CD14-positive monocyte (primary cell): ENCODE results near the gene NR4A2. TPM values are rescaled to one million over a fixed set of nuclear protein-coding genes. Genes with fewer than 3 reads are reported as not detected.

ENCODE experiments used
- DNase-seq, 3 donors: peaks; one replicate each; pipeline ENCODE4 v3.0.0-alpha.2; 2011 to 2022
- H2AFZ ChIP-seq: 2 replicates; pipeline ENCODE4 v1.6.0; 2012; ENCODE audit warnings: mild to moderate bottlenecking, low read depth, low read length, inconsistent platforms; ENCODE audit not compliant: insufficient read depth, poor library complexity, severe bottlenecking
- H3K27ac ChIP-seq, 2 donors: 1 replicate in 1 of 2; 2 replicates in 1 of 2; pipeline ENCODE4 v1.5.1; 2012 to 2013; ENCODE audit warnings: low read length in 2 of 2, control low read depth in 1 of 2, inconsistent platforms in 1 of 2, low read depth in 1 of 2, mild to moderate bottlenecking in 1 of 2
- H3K27me3 ChIP-seq, 2 donors: one replicate each; pipeline versions ENCODE4 v1.6.0 to v1.6.1; 2011 to 2013; ENCODE audit warnings: low read length in 2 of 2; ENCODE audit not compliant: control insufficient read depth in 2 of 2, insufficient read depth in 2 of 2
- H3K36me3 ChIP-seq, 2 donors: replicated peaks in 1 of 2; 1 replicate in 1 of 2; 2 replicates in 1 of 2; pipeline versions ENCODE4 v1.5.1 to v1.6.1; 2012 to 2013; ENCODE audit warnings: low read length in 2 of 2, control low read depth in 1 of 2, inconsistent platforms in 1 of 2, mild to moderate bottlenecking in 1 of 2; ENCODE audit not compliant: insufficient read depth in 2 of 2, control insufficient read depth in 1 of 2
- H3K4me1 ChIP-seq, 2 donors: 1 replicate in 1 of 2; 2 replicates in 1 of 2; pipeline versions ENCODE4 v1.5.1 to v1.6.1; 2012 to 2013; ENCODE audit warnings: low read length in 2 of 2, control low read depth in 1 of 2, inconsistent platforms in 1 of 2, mild to moderate bottlenecking in 1 of 2, moderate library complexity in 1 of 2; ENCODE audit not compliant: insufficient read depth in 2 of 2, control insufficient read depth in 1 of 2
- H3K4me2 ChIP-seq: replicated peaks from 2 replicates; pipeline ENCODE3; 2012; ENCODE audit warnings: low read length, moderate library complexity, mild to moderate bottlenecking; ENCODE audit not compliant: poor library complexity, severe bottlenecking; ENCODE audit errors: extremely low read depth
- H3K4me3 ChIP-seq, 3 experiments: fragments of 200-600 bp in 1 of 3; sonication (generic) in 1 of 3; replicated peaks in 1 of 3; 1 replicate in 2 of 3; 2 replicates in 1 of 3; pipeline ENCODE4 v1.5.1; 2011 to 2013; ENCODE audit warnings: low read length in 3 of 3, mild to moderate bottlenecking in 3 of 3, control low read depth in 2 of 3, low read depth in 2 of 3, inconsistent platforms in 1 of 3, moderate library complexity in 1 of 3
- H3K79me2 ChIP-seq: 2 replicates; pipeline ENCODE4 v1.6.0; 2012; ENCODE audit warnings: mild to moderate bottlenecking, control low read depth, inconsistent platforms, low read length, moderate library complexity; ENCODE audit not compliant: insufficient read depth
- H3K9ac ChIP-seq: 2 replicates; pipeline ENCODE4 v1.6.0; 2017; ENCODE audit warnings: low read length, mild to moderate bottlenecking; ENCODE audit not compliant: insufficient read depth, poor library complexity, severe bottlenecking
- H3K9me3 ChIP-seq, 2 donors: replicated peaks in 1 of 2; 1 replicate in 1 of 2; 2 replicates in 1 of 2; pipeline versions ENCODE4 v1.5.1 to v1.6.1; 2012 to 2013; ENCODE audit warnings: low read length in 2 of 2, control low read depth in 1 of 2; ENCODE audit not compliant: control insufficient read depth in 1 of 2, insufficient read depth in 1 of 2
- H4K20me1 ChIP-seq: 2 replicates; pipeline ENCODE4 v1.6.0; 2012; ENCODE audit warnings: mild to moderate bottlenecking, low read length, control low read depth, moderate library complexity; ENCODE audit not compliant: insufficient read depth
- H3K27ac Mint-ChIP-seq, 7 donors: one replicate each; pipeline ENCODE4 v1.8.0; 2020; ENCODE audit warnings: mild to moderate bottlenecking in 7 of 7, mixed read lengths in 7 of 7, moderate library complexity in 6 of 7, inconsistent platforms in 2 of 7
- H3K27me3 Mint-ChIP-seq, 3 donors: one replicate each; pipeline ENCODE4 v1.8.0; 2021 to 2022; ENCODE audit warnings: low read depth in 3 of 3, mild to moderate bottlenecking in 3 of 3, mixed read lengths in 3 of 3, moderate library complexity in 3 of 3, inconsistent platforms in 1 of 3
- H3K36me3 Mint-ChIP-seq, 2 donors: one replicate each; pipeline ENCODE4 v1.8.0; 2020; ENCODE audit warnings: mixed read lengths in 2 of 2, inconsistent platforms in 1 of 2, mild to moderate bottlenecking in 1 of 2
- H3K4me1 Mint-ChIP-seq: one replicate; pipeline ENCODE4 v1.8.0; 2020; ENCODE audit warnings: mild to moderate bottlenecking, mixed read lengths
- H3K4me3 Mint-ChIP-seq, 2 donors: one replicate each; pipeline ENCODE4 v1.8.0; 2020; ENCODE audit warnings: mild to moderate bottlenecking in 2 of 2, mixed read lengths in 2 of 2, moderate library complexity in 1 of 2
- H3K9me3 Mint-ChIP-seq, 7 donors: one replicate each; pipeline ENCODE4 v1.8.0; 2020 to 2022; ENCODE audit warnings: mixed read lengths in 7 of 7, mild to moderate bottlenecking in 6 of 7, moderate library complexity in 6 of 7, inconsistent platforms in 2 of 7
- WGBS: methylation state at CpG from one replicate; pipeline ENCODE4 v1.1.5; 2013; ENCODE audit warnings: missing lambda C conversion rate; ENCODE audit not compliant: insufficient coverage; 5-methylcytosine and 5-hydroxymethylcytosine counted together
- intact Hi-C, 2 donors: fragments of 100-400 bp; cut with micrococcal nuclease; formaldehyde crosslinking; loops; one replicate each; pipeline versions ENCODE4 v1.15.0 to v1.15.1; 2023
- polyA plus RNA-seq, 3 donors: library from polyadenylated mRNA; depleted of rRNA in 1 of 3; unstranded in 2 of 3; stranded (reverse) in 1 of 3; fragments of 300-500 nt in 2 of 3; fragments of >200 nt in 1 of 3; fragmentation: Illumina TruSeq in 2 of 3; gene quantifications; 1 replicate in 2 of 3; 2 replicates in 1 of 3; pipeline ENCODE4 v1.2.3, GENCODE V29; 2012 to 2021
- TF ChIP-seq, protein P1 (sequence below): fragments of 200-600 bp; IDR thresholded peaks from one replicate; pipeline ENCODE4 v1.8.0; 2022; ENCODE audit warnings: antibody characterized with exemption, mild to moderate bottlenecking

NR4A2 gene
- polyA plus RNA-seq, 3 donors: 12.1 to 213 (median 21.6) TPM

DNA sequence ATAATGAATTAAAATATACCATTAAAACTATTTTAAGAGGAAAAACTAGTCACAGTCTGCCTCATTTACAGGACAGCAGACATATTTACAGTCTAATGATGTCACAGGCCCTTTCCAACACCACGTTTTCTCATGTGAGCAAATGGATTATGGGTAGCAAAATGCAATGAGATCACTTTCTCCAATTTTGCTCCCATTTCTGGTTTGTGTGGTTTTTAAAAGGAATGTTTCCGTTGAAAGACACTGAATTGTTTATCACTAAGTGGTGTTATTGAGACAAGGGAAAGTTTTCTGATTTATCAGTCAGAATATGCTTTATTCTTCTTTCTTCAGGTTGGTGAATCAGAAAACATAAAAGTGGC lies 11.4 kb upstream of the NR4A2 start:
- peaks cover 33% of the 10 kb centered on the region for H3K4me1 Mint-ChIP-seq
- H3K27ac Mint-ChIP-seq: no peak overlapping the region
- H3K9ac ChIP-seq: no peak overlapping the region
- no peaks in the 10 kb centered on the region for H3K36me3 ChIP-seq
- no peak overlapping the region for H2AFZ ChIP-seq
- peaks cover 12% of the 10 kb centered on the region for H3K79me2 ChIP-seq
- no peaks in the 10 kb centered on the region for H3K9me3 ChIP-seq
- peak overlapping the region in 1 of 2 donors; percentile 41 for H3K4me3 Mint-ChIP-seq
- no peak for DNase-seq
- intact Hi-C loops: loop anchor here (2.0 kb wide), 2 partner anchors 53 to 57 kb away; no protein-coding TSS in a partner anchor
- H3K4me3 ChIP-seq: no peak overlapping the region
- H3K4me1 ChIP-seq: peaks cover 25 to 31% of the 10 kb centered on the region in 2 donors
- H3K4me2 ChIP-seq: no peak overlapping the region
- WGBS: no CpG with 5 or more reads among the region's 2 CpGs
- H3K9me3 Mint-ChIP-seq: peaks cover 0 to 2% (median 0%) of the 10 kb centered on the region in 7 donors
- H3K27me3 Mint-ChIP-seq: peaks cover 0 to 4% (median 3%) of the 10 kb centered on the region in 3 donors
- TF ChIP-seq, protein P1, sequence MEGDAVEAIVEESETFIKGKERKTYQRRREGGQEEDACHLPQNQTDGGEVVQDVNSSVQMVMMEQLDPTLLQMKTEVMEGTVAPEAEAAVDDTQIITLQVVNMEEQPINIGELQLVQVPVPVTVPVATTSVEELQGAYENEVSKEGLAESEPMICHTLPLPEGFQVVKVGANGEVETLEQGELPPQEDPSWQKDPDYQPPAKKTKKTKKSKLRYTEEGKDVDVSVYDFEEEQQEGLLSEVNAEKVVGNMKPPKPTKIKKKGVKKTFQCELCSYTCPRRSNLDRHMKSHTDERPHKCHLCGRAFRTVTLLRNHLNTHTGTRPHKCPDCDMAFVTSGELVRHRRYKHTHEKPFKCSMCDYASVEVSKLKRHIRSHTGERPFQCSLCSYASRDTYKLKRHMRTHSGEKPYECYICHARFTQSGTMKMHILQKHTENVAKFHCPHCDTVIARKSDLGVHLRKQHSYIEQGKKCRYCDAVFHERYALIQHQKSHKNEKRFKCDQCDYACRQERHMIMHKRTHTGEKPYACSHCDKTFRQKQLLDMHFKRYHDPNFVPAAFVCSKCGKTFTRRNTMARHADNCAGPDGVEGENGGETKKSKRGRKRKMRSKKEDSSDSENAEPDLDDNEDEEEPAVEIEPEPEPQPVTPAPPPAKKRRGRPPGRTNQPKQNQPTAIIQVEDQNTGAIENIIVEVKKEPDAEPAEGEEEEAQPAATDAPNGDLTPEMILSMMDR: no peak
- H3K27ac ChIP-seq: no peak overlapping the region
- H3K27me3 ChIP-seq: no peaks in the 10 kb centered on the region
- H3K36me3 Mint-ChIP-seq: no peaks in the 10 kb centered on the region
- H4K20me1 ChIP-seq: no peaks in the 10 kb centered on the region

GRCh38 chr2:156343096-156343939 lies 10.8 kb upstream of the NR4A2 start:
- H3K27me3 Mint-ChIP-seq: peaks cover 0 to 4% (median 3%) of the 10 kb centered on the region in 3 donors
- H3K4me3 Mint-ChIP-seq: peak overlapping the region; percentile 79 to 86
- Histone ChIP-seq H3K4me2 (peak overlapping the region; percentile 81), H4K20me1 (no peaks in the 10 kb centered on the region), H3K79me2 (peaks cover 12% of the 10 kb centered on the region), H2AFZ (peak overlapping the region; percentile 44), H3K36me3 (no peaks in the 10 kb centered on the region), H3K27me3 (no peaks in the 10 kb centered on the region), H3K9ac (peak overlapping the region; percentile 98), H3K4me1 (peaks cover 25 to 31% of the 10 kb centered on the region in 2 donors), H3K27ac (peak overlapping the region; percentile 86 to 99), H3K4me3 (peak overlapping the region; percentile 61 to 93 (median 76)), H3K9me3 (no peaks in the 10 kb centered on the region)
- no peak for DNase-seq
- no CpG with 5 or more reads among the region's 6 CpGs for WGBS
- no peaks in the 10 kb centered on the region for H3K36me3 Mint-ChIP-seq
- intact Hi-C loops: loop anchor here in 1 of 2 donors (2.0 kb wide), 1 partner anchor 57 kb away; no protein-coding TSS in a partner anchor
- TF ChIP-seq, protein P1: no peak
- H3K4me1 Mint-ChIP-seq: peaks cover 37% of the 10 kb centered on the region
- peaks cover 0 to 2% (median 0%) of the 10 kb centered on the region in 7 donors for H3K9me3 Mint-ChIP-seq
- peak overlapping the region; percentile 79 to 97 (median 92) for H3K27ac Mint-ChIP-seq
